CD8-positive, alpha-beta memory T cell (primary cell): Measurements from ENCODE around the gene IFI27L2. TPM values are rescaled to one million over a fixed set of nuclear protein-coding genes. Genes with fewer than 3 reads are reported as not detected.
A peak's percentile ranks its signal among the peaks of the same experiment; 100 is the strongest.

Experiments
- CTCF ChIA-PET: fragments of 350-600 bp; sonication (Branson Sonifier 250); formaldehyde crosslinking; loops from one replicate; lab custom pipeline; 2021; ENCODE audit warnings: antibody characterized with exemption; lab: Charles Lee
- POLR2A ChIA-PET: fragments of 350-600 bp; sonication (Branson Sonifier 250); formaldehyde crosslinking; loops from one replicate; lab custom pipeline; 2021; ENCODE audit warnings: antibody characterized with exemption; lab: Charles Lee
- DNase-seq, 5 donors: peaks; one replicate each; pipeline versions ENCODE4 v3.0.0 to v3.0.0-alpha.2; 2020 to 2022; ENCODE audit warnings: mixed read lengths in 1 of 5
- H3K27ac ChIP-seq: one replicate; pipeline ENCODE4 v1.7.0; 2013; ENCODE audit warnings: low read depth, mild to moderate bottlenecking, low read length, moderate library complexity
- H3K27me3 ChIP-seq: 2 replicates; pipeline ENCODE4 v1.7.0; 2013; ENCODE audit warnings: low read length, mild to moderate bottlenecking; ENCODE audit not compliant: insufficient read depth, poor library complexity, severe bottlenecking
- H3K36me3 ChIP-seq: 2 replicates; pipeline ENCODE4 v1.7.0; 2013; ENCODE audit warnings: mild to moderate bottlenecking, low read length, moderate library complexity; ENCODE audit not compliant: insufficient read depth
- H3K4me1 ChIP-seq: 2 replicates; pipeline ENCODE4 v1.7.0; 2013; ENCODE audit warnings: mild to moderate bottlenecking, low read length, moderate library complexity; ENCODE audit not compliant: insufficient read depth
- H3K4me3 ChIP-seq: 2 replicates; pipeline ENCODE4 v1.7.0; 2013; ENCODE audit warnings: mild to moderate bottlenecking, low read length
- H3K9me3 ChIP-seq: 2 replicates; pipeline ENCODE4 v1.7.0; 2013; ENCODE audit warnings: mild to moderate bottlenecking, low read length
- H3K27ac Mint-ChIP-seq, 8 donors: one replicate each; pipeline ENCODE4 v1.8.0; 2020 to 2021; ENCODE audit warnings: mixed read lengths in 8 of 8, mild to moderate bottlenecking in 6 of 8, inconsistent platforms in 3 of 8, moderate library complexity in 3 of 8
- H3K27me3 Mint-ChIP-seq, 2 donors: one replicate each; pipeline ENCODE4 v1.8.0; 2020 to 2021; ENCODE audit warnings: mixed read lengths in 2 of 2, mild to moderate bottlenecking in 1 of 2, moderate library complexity in 1 of 2
- H3K36me3 Mint-ChIP-seq, 3 donors: one replicate each; pipeline ENCODE4 v1.8.0; 2020 to 2021; ENCODE audit warnings: mixed read lengths in 3 of 3, inconsistent platforms in 1 of 3, mild to moderate bottlenecking in 1 of 3
- H3K4me1 Mint-ChIP-seq, 3 donors: one replicate each; pipeline ENCODE4 v1.8.0; 2020 to 2021; ENCODE audit warnings: mixed read lengths in 3 of 3, inconsistent platforms in 1 of 3, mild to moderate bottlenecking in 1 of 3
- H3K4me3 Mint-ChIP-seq, 7 donors: one replicate each; pipeline ENCODE4 v1.8.0; 2020 to 2021; ENCODE audit warnings: mixed read lengths in 7 of 7, mild to moderate bottlenecking in 6 of 7, moderate library complexity in 4 of 7, inconsistent platforms in 2 of 7
- H3K9me3 Mint-ChIP-seq, 5 donors: one replicate each; pipeline ENCODE4 v1.8.0; 2020 to 2022; ENCODE audit warnings: mixed read lengths in 5 of 5, mild to moderate bottlenecking in 3 of 5, moderate library complexity in 2 of 5, inconsistent platforms in 1 of 5
- polyA plus RNA-seq: library from polyadenylated mRNA; unstranded; fragments of 300-500 nt; fragmentation: Illumina TruSeq; gene quantifications from one replicate; pipeline ENCODE4 v1.2.3, GENCODE V29; 2021
- total RNA-seq, 2 experiments: library from RNA; stranded (reverse); gene quantifications; one replicate each; pipeline ENCODE4 v1.2.3, GENCODE V29; 2021

Gene IFI27L2
- total and polyA plus RNA-seq, 3 experiments from 2014 or later: 55.9 to 95.5 (median 58.5) TPM

- no peak for DNase-seq
- Histone ChIP-seq H3K4me3 (no peak within 1 kb of the TSS), H3K4me1 (no peaks in the 10 kb centered on the region), H3K36me3 (no peaks in the 10 kb centered on the region), H3K27me3 (no peaks in the 10 kb centered on the region), H3K27ac (no peak within 1 kb of the TSS), H3K9me3 (no peaks in the 10 kb centered on the region)
- Mint-ChIP-seq H3K4me1 (no peaks in the 10 kb centered on the region), H3K27ac (no peak within 1 kb of the TSS), H3K27me3 (peaks cover 8 to 13% of the 10 kb centered on the region in 2 donors), H3K9me3 (no peaks in the 10 kb centered on the region), H3K4me3 (no peak within 1 kb of the TSS), H3K36me3 (no peaks in the 10 kb centered on the region)
- CTCF ChIA-PET: interaction anchor here (1.3 kb wide), 1 partner anchor 54 kb away, joined by 3 read pairs; no protein-coding TSS in a partner anchor
- POLR2A ChIA-PET: no interaction called here
These were observed 18.7 kb downstream of the IFI27L2 start, which contains the start of gene IFI27 for GRCh38 chr14:94110552-94111181. Gene IFI27, plus strand, starts transcription at chr14:94110736.

GRCh38 chr14:94109915-94110250 is 19.5 kb downstream of the IFI27L2 start:
- CTCF ChIA-PET: no interaction called here

GRCh38 chr14:94104731-94105130 is 24.7 kb downstream of the IFI27L2 start:
- Mint-ChIP-seq H3K36me3 (peaks cover 0 to 2% (median 0%) of the 10 kb centered on the region in 3 donors), H3K4me3 (no peak overlapping the region), H3K27me3 (no peaks in the 10 kb centered on the region), H3K9me3 (no peaks in the 10 kb centered on the region), H3K4me1 (no peaks in the 10 kb centered on the region), H3K27ac (no peak overlapping the region)
- H3K4me1 ChIP-seq: no peaks in the 10 kb centered on the region
- no peaks in the 10 kb centered on the region for H3K36me3 ChIP-seq
- H3K27me3 ChIP-seq: no peaks in the 10 kb centered on the region
- CTCF ChIA-PET: interaction anchor here (1.4 kb wide), 1 partner anchor 165 kb away, joined by 5 read pairs; no protein-coding TSS in a partner anchor
- no peak for DNase-seq
- no peak overlapping the region for H3K27ac ChIP-seq
- POLR2A ChIA-PET: no interaction called here
- no peak overlapping the region for H3K4me3 ChIP-seq
- H3K9me3 ChIP-seq: no peaks in the 10 kb centered on the region

More at GRCh38 chr14:94109915-94110250, 19.5 kb downstream of the IFI27L2 start:
- Histone ChIP-seq H3K27me3 (no peaks in the 10 kb centered on the region), H3K4me1 (no peaks in the 10 kb centered on the region), H3K36me3 (no peaks in the 10 kb centered on the region), H3K9me3 (no peaks in the 10 kb centered on the region), H3K4me3 (no peak overlapping the region), H3K27ac (no peak overlapping the region)
- H3K4me1 Mint-ChIP-seq: no peaks in the 10 kb centered on the region
- peaks cover 4 to 5% of the 10 kb centered on the region in 2 donors for H3K27me3 Mint-ChIP-seq
- DNase-seq: no peak
- POLR2A ChIA-PET: no interaction called here
- H3K36me3 Mint-ChIP-seq: no peaks in the 10 kb centered on the region
- H3K4me3 Mint-ChIP-seq: no peak overlapping the region
- H3K9me3 Mint-ChIP-seq: no peaks in the 10 kb centered on the region
- no peak overlapping the region for H3K27ac Mint-ChIP-seq

GRCh38 chr14:94103554-94104150 is 25.8 kb downstream of the IFI27L2 start:
- Mint-ChIP-seq H3K4me1 (no peaks in the 10 kb centered on the region), H3K4me3 (peak overlapping the region in 1 of 7 donors; percentile 40), H3K27ac (peak overlapping the region in 1 of 8 donors; percentile 56), H3K36me3 (peaks cover 0 to 2% (median 0%) of the 10 kb centered on the region in 3 donors), H3K27me3 (no peaks in the 10 kb centered on the region), H3K9me3 (no peaks in the 10 kb centered on the region)
- Histone ChIP-seq H3K36me3 (no peaks in the 10 kb centered on the region), H3K9me3 (no peaks in the 10 kb centered on the region), H3K4me3 (no peak overlapping the region), H3K27me3 (no peaks in the 10 kb centered on the region), H3K27ac (no peak overlapping the region), H3K4me1 (no peaks in the 10 kb centered on the region)
- CTCF ChIA-PET: interaction anchor here (1.4 kb wide), 1 partner anchor 164 kb away, joined by 5 read pairs; no protein-coding TSS in a partner anchor
- no peak for DNase-seq
- POLR2A ChIA-PET: no interaction called here

- Mint-ChIP-seq H3K4me1 (no peaks in the 10 kb centered on the region), H3K36me3 (peaks cover 0 to 2% (median 0%) of the 10 kb centered on the region in 3 donors), H3K9me3 (no peaks in the 10 kb centered on the region), H3K27me3 (no peaks in the 10 kb centered on the region), H3K27ac (peak overlapping the region in 1 of 8 donors; percentile 56), H3K4me3 (no peak overlapping the region)
- no peaks in the 10 kb centered on the region for H3K4me1 ChIP-seq
- CTCF ChIA-PET: no interaction called here
- POLR2A ChIA-PET: no interaction called here
- H3K36me3 ChIP-seq: no peaks in the 10 kb centered on the region
- DNase-seq: no peak
- no peaks in the 10 kb centered on the region for H3K9me3 ChIP-seq
- no peak overlapping the region for H3K4me3 ChIP-seq
- no peak overlapping the region for H3K27ac ChIP-seq
- no peaks in the 10 kb centered on the region for H3K27me3 ChIP-seq
These were observed 26.5 kb downstream of the IFI27L2 start for GRCh38 chr14:94102768-94103482.

- Histone ChIP-seq H3K4me3 (no peak overlapping the region), H3K9me3 (no peaks in the 10 kb centered on the region), H3K27ac (no peak overlapping the region), H3K4me1 (no peaks in the 10 kb centered on the region), H3K27me3 (no peaks in the 10 kb centered on the region), H3K36me3 (no peaks in the 10 kb centered on the region)
- Mint-ChIP-seq H3K27me3 (no peaks in the 10 kb centered on the region), H3K36me3 (peaks cover 0 to 2% (median 0%) of the 10 kb centered on the region in 3 donors), H3K4me3 (no peak overlapping the region), H3K27ac (peak overlapping the region in 1 of 8 donors; percentile 65), H3K9me3 (no peaks in the 10 kb centered on the region), H3K4me1 (no peaks in the 10 kb centered on the region)
- no peak for DNase-seq
- POLR2A ChIA-PET: no interaction called here
- CTCF ChIA-PET: no interaction called here
These were observed 27.7 kb downstream of the IFI27L2 start for GRCh38 chr14:94101748-94102147.

GRCh38 chr14:94100847-94101246 is 28.6 kb downstream of the IFI27L2 start:
- H3K36me3 Mint-ChIP-seq: peaks cover 0 to 2% (median 0%) of the 10 kb centered on the region in 3 donors
- H3K9me3 Mint-ChIP-seq: no peaks in the 10 kb centered on the region
- no peak overlapping the region for H3K27ac Mint-ChIP-seq
- Histone ChIP-seq H3K9me3 (no peaks in the 10 kb centered on the region), H3K27me3 (no peaks in the 10 kb centered on the region), H3K27ac (no peak overlapping the region), H3K4me3 (no peak overlapping the region), H3K36me3 (no peaks in the 10 kb centered on the region), H3K4me1 (no peaks in the 10 kb centered on the region)
- H3K27me3 Mint-ChIP-seq: no peaks in the 10 kb centered on the region
- H3K4me3 Mint-ChIP-seq: no peak overlapping the region
- ChIA-PET CTCF (interaction anchor here (1.2 kb wide), 1 partner anchor 36 kb away, joined by 3 read pairs; no protein-coding TSS in a partner anchor), POLR2A (no interaction called here)
- DNase-seq: no peak
- no peaks in the 10 kb centered on the region for H3K4me1 Mint-ChIP-seq

- Histone ChIP-seq H3K27ac (no peak overlapping the region), H3K4me1 (no peaks in the 10 kb centered on the region), H3K9me3 (no peaks in the 10 kb centered on the region), H3K36me3 (no peaks in the 10 kb centered on the region), H3K4me3 (no peak overlapping the region), H3K27me3 (no peaks in the 10 kb centered on the region)
- Mint-ChIP-seq H3K27me3 (no peaks in the 10 kb centered on the region), H3K4me1 (no peaks in the 10 kb centered on the region), H3K36me3 (peaks cover 0 to 2% (median 0%) of the 10 kb centered on the region in 3 donors), H3K27ac (peak overlapping the region in 1 of 8 donors; percentile 5), H3K9me3 (no peaks in the 10 kb centered on the region), H3K4me3 (no peak overlapping the region)
- ChIA-PET POLR2A (no interaction called here), CTCF (no interaction called here)
- DNase-seq: no peak
These were observed 30.4 kb downstream of the IFI27L2 start for GRCh38 chr14:94099006-94099405.
